HepG2 (cell line): ENCODE measurements around the gene MTO1. TPM values are rescaled to one million over a fixed set of nuclear protein-coding genes. Genes with fewer than 3 reads are reported as not detected.

Source experiments
- EP300 ChIP-seq, 3 experiments: sonication (generic) in 1 of 3; formaldehyde crosslinking in 1 of 3; IDR thresholded peaks; 2 replicates each; pipeline versions ENCODE4 v1.5.1 to v1.6.1; 2011 to 2020; ENCODE audit warnings: low read depth in 2 of 3, low read length in 2 of 3, borderline replicate concordance in 1 of 3, improper control_type of control experiment in 1 of 3, mild to moderate bottlenecking in 1 of 3, missing genetic modification reagents in 1 of 3, moderate library complexity in 1 of 3
- IKZF1 ChIP-seq: fragments of 450-650 bp; IDR thresholded peaks from 2 replicates; pipeline ENCODE4 v1.7.1; 2016
- IRF2 ChIP-seq: IDR thresholded peaks from 2 replicates; pipeline ENCODE4 v1.6.1; 2018; ENCODE audit warnings: missing genetic modification reagents, missing compliant biosample characterization
- MXI1 ChIP-seq: IDR thresholded peaks from 3 replicates; pipeline ENCODE4 v1.6.1; 2012; ENCODE audit warnings: low read depth, low read length, inconsistent platforms, borderline replicate concordance
- NONO ChIP-seq, 2 experiments: fragments of 450-650 bp in 1 of 2; sonication (generic) in 1 of 2; formaldehyde crosslinking in 1 of 2; IDR thresholded peaks in 1 of 2; conservative IDR thresholded peaks in 1 of 2; 2 replicates each; pipeline versions ENCODE4 v1.6.1 to v1.8.0; 2017 to 2022; ENCODE audit warnings: mild to moderate bottlenecking in 1 of 2, missing genetic modification reagents in 1 of 2, moderate library complexity in 1 of 2
- SIN3A ChIP-seq: IDR thresholded peaks from 2 replicates; pipeline ENCODE4 v1.6.1; 2011; ENCODE audit warnings: low read depth, mild to moderate bottlenecking, control low read depth, low read length, borderline replicate concordance
- TBP ChIP-seq: sonication (generic); formaldehyde crosslinking; IDR thresholded peaks from 2 replicates; pipeline ENCODE4 v1.5.0; 2020; ENCODE audit warnings: missing genetic modification reagents
- THYN1 ChIP-seq: sonication (generic); formaldehyde crosslinking; IDR thresholded peaks from 2 replicates; pipeline ENCODE4 v1.8.1; 2023; ENCODE audit warnings: low read depth, mild to moderate bottlenecking, moderate library complexity, missing genetic modification reagents, borderline replicate concordance
- ZNF703 ChIP-seq: sonication (generic); formaldehyde crosslinking; IDR thresholded peaks from 2 replicates; pipeline ENCODE4 v1.5.1; 2020; ENCODE audit warnings: missing genetic modification reagents, mild to moderate bottlenecking, moderate library complexity, borderline replicate concordance
- polyA plus RNA-seq, 8 experiments: library from polyadenylated mRNA; depleted of rRNA in 3 of 8; stranded (reverse) in 7 of 8; unstranded in 1 of 8; fragments of >200 nt; fragmentation: Illumina TruSeq in 4 of 8; extraction: Trizol in 4 of 8; gene quantifications; 2 replicates each; pipeline versions ENCODE4 v1.2.1 to v1.2.3, GENCODE V29; 2011 to 2016; ENCODE audit warnings: low read depth in 4 of 8, missing spikeins in 1 of 8, mixed read lengths in 1 of 8; ENCODE audit not compliant: insufficient read depth in 1 of 8
- total RNA-seq, 5 experiments: library from RNA; depleted of rRNA; stranded (reverse); fragments of >200 nt; fragmentation: Illumina TruSeq; extraction: Trizol; gene quantifications; 2 replicates each; pipeline ENCODE4 v1.2.3, GENCODE V29; 2016; ENCODE audit warnings: low read depth in 1 of 5
- TF ChIP-seq, protein P1 (sequence below): sonication (generic); formaldehyde crosslinking; IDR thresholded peaks from 2 replicates; pipeline ENCODE4 v1.5.0; 2020; ENCODE audit warnings: mild to moderate bottlenecking, missing genetic modification reagents
- TF ChIP-seq, protein P2 (sequence below): sonication (generic); formaldehyde crosslinking; IDR thresholded peaks from 2 replicates; pipeline ENCODE4 v1.5.1; 2020; ENCODE audit warnings: mild to moderate bottlenecking, moderate library complexity, missing genetic modification reagents
- TF ChIP-seq, protein P3 (sequence below): sonication (generic); formaldehyde crosslinking; IDR thresholded peaks from 2 replicates; pipeline ENCODE4 v1.8.0; 2022; ENCODE audit warnings: mild to moderate bottlenecking, missing genetic modification reagents; ENCODE audit not compliant: insufficient replicate concordance
- TF ChIP-seq, protein P4 (sequence below): sonication (generic); formaldehyde crosslinking; conservative IDR thresholded peaks from 2 replicates; pipeline ENCODE4 v1.8.0; 2022; ENCODE audit warnings: missing genetic modification reagents
- TF ChIP-seq, protein P5 (sequence below): sonication (generic); formaldehyde crosslinking; IDR thresholded peaks from 2 replicates; pipeline ENCODE4 v1.5.1; 2020; ENCODE audit warnings: mild to moderate bottlenecking, missing genetic modification reagents

MTO1 gene
- total and polyA plus RNA-seq, 2 of the 13 experiments (the other 11 are each of a cell fraction or from before 2014, with no cell fraction given): 21.1 to 45.3 TPM

DNA sequence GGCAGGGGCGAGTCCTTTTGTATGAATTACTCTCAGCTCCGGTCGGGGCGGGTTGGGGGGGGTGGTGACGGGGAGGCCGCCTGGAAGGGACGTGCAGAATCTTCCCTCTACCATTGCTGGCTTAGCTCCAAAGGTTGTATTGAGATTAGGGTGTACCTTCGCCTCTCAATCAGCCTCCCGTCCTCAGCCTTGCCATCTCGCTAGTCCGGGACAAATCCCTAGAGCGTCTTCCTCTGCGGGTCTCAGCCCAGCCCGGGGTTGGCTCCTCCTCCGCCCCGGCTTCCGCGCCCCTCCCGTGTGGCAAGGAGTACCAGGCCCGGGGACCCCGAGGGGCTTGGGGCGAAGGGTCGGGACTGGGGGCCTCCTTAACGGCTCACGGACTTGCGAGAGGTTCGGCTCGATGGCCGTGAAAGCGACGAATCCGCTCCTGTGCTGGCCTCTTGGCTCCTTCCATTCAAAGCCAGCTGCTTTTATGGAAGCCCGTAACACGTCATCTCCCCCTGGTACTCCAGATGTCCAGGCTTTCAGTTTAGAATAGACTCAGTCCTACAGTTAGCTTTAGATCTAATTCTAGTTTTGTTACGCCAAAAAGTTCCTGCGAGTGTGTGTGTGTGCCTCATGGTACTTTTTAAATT is 59.9 kb downstream of the MTO1 start (continued):
- TF ChIP-seq TBP (CRISPR knock-in tag) (no peak), THYN1 (CRISPR knock-in tag) (no peak), NONO (IDR thresholded peaks at IDR 0.05) (no peak), NONO (CRISPR knock-in tag; conservative IDR thresholded peaks at IDR 0.05) (no peak), ZNF703 (CRISPR knock-in tag) (no peak), MXI1 (no peak), IRF2 (CRISPR knock-in tag) (no peak), SIN3A (peak; percentile 23; the same call in 1 of the 2 replicates), IKZF1 (no peak), EP300 (IDR thresholded peaks at IDR 0.05; ENCODE audit: low read depth in 2 of 2, low read length in 2 of 2) (no peak), EP300 (CRISPR knock-in tag; IDR thresholded peaks at IDR 0.05; ENCODE audit: borderline replicate concordance) (no peak)
- TF ChIP-seq, protein P1, sequence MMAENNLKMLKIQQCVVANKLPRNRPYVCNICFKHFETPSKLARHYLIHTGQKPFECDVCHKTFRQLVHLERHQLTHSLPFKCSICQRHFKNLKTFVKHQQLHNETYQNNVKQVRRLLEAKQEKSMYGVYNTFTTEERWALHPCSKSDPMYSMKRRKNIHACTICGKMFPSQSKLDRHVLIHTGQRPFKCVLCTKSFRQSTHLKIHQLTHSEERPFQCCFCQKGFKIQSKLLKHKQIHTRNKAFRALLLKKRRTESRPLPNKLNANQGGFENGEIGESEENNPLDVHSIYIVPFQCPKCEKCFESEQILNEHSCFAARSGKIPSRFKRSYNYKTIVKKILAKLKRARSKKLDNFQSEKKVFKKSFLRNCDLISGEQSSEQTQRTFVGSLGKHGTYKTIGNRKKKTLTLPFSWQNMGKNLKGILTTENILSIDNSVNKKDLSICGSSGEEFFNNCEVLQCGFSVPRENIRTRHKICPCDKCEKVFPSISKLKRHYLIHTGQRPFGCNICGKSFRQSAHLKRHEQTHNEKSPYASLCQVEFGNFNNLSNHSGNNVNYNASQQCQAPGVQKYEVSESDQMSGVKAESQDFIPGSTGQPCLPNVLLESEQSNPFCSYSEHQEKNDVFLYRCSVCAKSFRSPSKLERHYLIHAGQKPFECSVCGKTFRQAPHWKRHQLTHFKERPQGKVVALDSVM (CRISPR knock-in tag): 0 out of 2 replicates have a peak, but pooled peaks have one; percentile 18
- TF ChIP-seq, protein P2, sequence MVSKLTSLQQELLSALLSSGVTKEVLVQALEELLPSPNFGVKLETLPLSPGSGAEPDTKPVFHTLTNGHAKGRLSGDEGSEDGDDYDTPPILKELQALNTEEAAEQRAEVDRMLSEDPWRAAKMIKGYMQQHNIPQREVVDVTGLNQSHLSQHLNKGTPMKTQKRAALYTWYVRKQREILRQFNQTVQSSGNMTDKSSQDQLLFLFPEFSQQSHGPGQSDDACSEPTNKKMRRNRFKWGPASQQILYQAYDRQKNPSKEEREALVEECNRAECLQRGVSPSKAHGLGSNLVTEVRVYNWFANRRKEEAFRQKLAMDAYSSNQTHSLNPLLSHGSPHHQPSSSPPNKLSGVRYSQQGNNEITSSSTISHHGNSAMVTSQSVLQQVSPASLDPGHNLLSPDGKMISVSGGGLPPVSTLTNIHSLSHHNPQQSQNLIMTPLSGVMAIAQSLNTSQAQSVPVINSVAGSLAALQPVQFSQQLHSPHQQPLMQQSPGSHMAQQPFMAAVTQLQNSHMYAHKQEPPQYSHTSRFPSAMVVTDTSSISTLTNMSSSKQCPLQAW (CRISPR knock-in tag): no peak; the same call in 1 of the 2 replicates
- TF ChIP-seq, protein P3, sequence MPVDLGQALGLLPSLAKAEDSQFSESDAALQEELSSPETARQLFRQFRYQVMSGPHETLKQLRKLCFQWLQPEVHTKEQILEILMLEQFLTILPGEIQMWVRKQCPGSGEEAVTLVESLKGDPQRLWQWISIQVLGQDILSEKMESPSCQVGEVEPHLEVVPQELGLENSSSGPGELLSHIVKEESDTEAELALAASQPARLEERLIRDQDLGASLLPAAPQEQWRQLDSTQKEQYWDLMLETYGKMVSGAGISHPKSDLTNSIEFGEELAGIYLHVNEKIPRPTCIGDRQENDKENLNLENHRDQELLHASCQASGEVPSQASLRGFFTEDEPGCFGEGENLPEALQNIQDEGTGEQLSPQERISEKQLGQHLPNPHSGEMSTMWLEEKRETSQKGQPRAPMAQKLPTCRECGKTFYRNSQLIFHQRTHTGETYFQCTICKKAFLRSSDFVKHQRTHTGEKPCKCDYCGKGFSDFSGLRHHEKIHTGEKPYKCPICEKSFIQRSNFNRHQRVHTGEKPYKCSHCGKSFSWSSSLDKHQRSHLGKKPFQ: no peak
- TF ChIP-seq, protein P4, sequence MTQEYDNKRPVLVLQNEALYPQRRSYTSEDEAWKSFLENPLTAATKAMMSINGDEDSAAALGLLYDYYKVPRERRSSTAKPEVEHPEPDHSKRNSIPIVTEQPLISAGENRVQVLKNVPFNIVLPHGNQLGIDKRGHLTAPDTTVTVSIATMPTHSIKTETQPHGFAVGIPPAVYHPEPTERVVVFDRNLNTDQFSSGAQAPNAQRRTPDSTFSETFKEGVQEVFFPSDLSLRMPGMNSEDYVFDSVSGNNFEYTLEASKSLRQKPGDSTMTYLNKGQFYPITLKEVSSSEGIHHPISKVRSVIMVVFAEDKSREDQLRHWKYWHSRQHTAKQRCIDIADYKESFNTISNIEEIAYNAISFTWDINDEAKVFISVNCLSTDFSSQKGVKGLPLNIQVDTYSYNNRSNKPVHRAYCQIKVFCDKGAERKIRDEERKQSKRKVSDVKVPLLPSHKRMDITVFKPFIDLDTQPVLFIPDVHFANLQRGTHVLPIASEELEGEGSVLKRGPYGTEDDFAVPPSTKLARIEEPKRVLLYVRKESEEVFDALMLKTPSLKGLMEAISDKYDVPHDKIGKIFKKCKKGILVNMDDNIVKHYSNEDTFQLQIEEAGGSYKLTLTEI (CRISPR knock-in tag): no peak
- TF ChIP-seq, protein P5, sequence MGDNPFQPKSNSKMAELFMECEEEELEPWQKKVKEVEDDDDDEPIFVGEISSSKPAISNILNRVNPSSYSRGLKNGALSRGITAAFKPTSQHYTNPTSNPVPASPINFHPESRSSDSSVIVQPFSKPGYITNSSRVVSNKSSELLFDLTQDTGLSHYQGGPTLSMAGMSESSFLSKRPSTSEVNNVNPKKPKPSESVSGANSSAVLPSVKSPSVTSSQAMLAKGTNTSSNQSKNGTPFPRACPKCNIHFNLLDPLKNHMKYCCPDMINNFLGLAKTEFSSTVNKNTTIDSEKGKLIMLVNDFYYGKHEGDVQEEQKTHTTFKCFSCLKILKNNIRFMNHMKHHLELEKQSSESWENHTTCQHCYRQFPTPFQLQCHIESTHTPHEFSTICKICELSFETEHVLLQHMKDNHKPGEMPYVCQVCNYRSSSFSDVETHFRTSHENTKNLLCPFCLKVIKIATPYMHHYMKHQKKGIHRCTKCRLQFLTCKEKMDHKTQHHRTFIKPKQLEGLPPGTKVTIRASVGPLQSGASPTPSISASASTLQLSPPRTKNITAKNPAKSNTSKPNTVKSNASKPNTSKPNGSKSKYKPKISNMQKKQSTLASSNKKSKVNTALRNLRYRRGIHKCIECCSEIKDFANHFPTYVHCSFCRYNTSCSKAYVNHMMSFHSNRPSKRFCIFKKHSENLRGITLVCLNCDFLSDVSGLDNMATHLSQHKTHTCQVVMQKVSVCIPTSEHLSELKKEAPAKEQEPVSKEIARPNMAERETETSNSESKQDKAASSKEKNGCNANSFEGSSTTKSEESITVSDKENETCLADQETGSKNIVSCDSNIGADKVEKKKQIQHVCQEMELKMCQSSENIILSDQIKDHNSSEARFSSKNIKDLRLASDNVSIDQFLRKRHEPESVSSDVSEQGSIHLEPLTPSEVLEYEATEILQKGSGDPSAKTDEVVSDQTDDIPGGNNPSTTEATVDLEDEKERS (CRISPR knock-in tag): no peak
